ENCODE data around the gene IQSEC2.
A peak's percentile ranks its signal among the peaks of the same experiment; 100 is the strongest.

The IQSEC2 gene

GRCh38 chrX:53316111-53316859 lies 34.9 kb upstream of the IQSEC2 start:
- no peak for TF ChIP-seq CTCF (IDR thresholded peaks at IDR 0.05; ENCODE audit: low read depth, low read length, missing control alignments)
- DNase-seq (ENCODE audit: extremely low read depth, low read depth): no peak
- H3K4me3 ChIP-seq (replicated peaks; ENCODE audit: low read depth, low read length): no peak overlapping the region

GRCh38 chrX:53313728-53314105 lies 32.3 kb upstream of the IQSEC2 start:
- TF ChIP-seq CTCF (IDR thresholded peaks at IDR 0.05; ENCODE audit: low read depth, low read length, missing control alignments): no peak
- H3K4me3 ChIP-seq (replicated peaks; ENCODE audit: low read depth, low read length): no peak overlapping the region
- DNase-seq (ENCODE audit: extremely low read depth, low read depth): no peak

- no peak overlapping the region for H3K4me3 ChIP-seq (replicated peaks; ENCODE audit: low read depth, low read length)
- DNase-seq (ENCODE audit: extremely low read depth, low read depth): no peak
- TF ChIP-seq CTCF (IDR thresholded peaks at IDR 0.05; ENCODE audit: low read depth, low read length, missing control alignments): peak; percentile 62
Measured at GRCh38 chrX:53312946-53313727, 31.8 kb upstream of the IQSEC2 start.

- DNase-seq (ENCODE audit: extremely low read depth, low read depth): no peak
- H3K4me3 ChIP-seq (replicated peaks; ENCODE audit: low read depth, low read length): no peak overlapping the region
- TF ChIP-seq CTCF (IDR thresholded peaks at IDR 0.05; ENCODE audit: low read depth, low read length, missing control alignments): no peak
Measured at GRCh38 chrX:53309837-53310236, 28.5 kb upstream of the IQSEC2 start.

GRCh38 chrX:53308836-53309235 lies 27.5 kb upstream of the IQSEC2 start:
- no peak for DNase-seq (ENCODE audit: extremely low read depth, low read depth)
- no peak for TF ChIP-seq CTCF (IDR thresholded peaks at IDR 0.05; ENCODE audit: low read depth, low read length, missing control alignments)
- H3K4me3 ChIP-seq (replicated peaks; ENCODE audit: low read depth, low read length): no peak overlapping the region

- no peak for DNase-seq (ENCODE audit: extremely low read depth, low read depth)
- no peak for TF ChIP-seq CTCF (IDR thresholded peaks at IDR 0.05; ENCODE audit: low read depth, low read length, missing control alignments)
- H3K4me3 ChIP-seq (replicated peaks; ENCODE audit: low read depth, low read length): no peak overlapping the region
Measured at GRCh38 chrX:53305996-53306937, 24.9 kb upstream of the IQSEC2 start.

Measured in HFF-Myc (cell line).